ENCODE data around the gene PLXNC1.

PLXNC1 gene

DNA sequence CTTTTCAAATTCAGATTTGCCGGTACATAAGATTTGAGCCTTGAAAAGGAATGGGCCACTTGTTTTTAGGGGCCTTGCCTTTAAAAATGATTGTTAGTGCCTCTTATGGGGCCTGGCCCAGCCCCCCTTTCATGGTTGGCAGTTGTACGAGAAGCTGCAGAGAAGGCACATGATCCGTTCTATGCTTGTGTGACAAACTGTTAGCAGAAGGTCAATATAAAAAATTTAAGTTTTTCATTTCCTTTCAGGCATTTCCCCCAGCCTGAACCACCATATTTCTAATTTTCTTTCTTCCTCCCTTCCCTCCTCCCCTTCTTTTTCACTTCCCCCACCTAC, 119.1 kb downstream of the PLXNC1 start:
- DNase-seq: no peak

DNA sequence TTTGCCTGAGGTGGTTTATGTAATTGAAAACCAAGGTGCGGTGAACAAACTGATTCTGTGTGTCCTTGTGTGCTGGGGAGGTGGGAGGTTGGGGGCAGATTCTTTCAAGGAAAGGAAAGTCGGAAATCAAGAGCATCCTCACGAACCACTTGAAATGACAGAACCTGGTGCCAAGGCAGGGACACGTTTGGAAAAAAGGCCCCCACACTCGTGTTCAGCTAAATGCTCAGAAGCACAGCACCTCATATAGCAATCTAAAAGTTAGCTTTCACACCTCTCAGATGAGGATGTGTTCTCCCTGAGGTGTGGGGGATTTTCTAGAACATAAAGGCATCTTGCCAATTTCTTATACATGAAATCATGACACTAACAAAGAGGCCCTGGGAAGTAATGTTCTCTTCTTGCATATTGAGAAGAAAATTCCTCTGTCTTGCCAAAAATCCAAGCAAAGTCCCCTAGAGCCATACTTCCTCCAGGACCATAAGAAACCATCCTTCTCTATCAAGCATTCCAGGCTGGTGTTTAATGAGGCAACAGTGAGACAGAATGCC, 119.6 kb downstream of the PLXNC1 start:
- no peak for DNase-seq

DNA sequence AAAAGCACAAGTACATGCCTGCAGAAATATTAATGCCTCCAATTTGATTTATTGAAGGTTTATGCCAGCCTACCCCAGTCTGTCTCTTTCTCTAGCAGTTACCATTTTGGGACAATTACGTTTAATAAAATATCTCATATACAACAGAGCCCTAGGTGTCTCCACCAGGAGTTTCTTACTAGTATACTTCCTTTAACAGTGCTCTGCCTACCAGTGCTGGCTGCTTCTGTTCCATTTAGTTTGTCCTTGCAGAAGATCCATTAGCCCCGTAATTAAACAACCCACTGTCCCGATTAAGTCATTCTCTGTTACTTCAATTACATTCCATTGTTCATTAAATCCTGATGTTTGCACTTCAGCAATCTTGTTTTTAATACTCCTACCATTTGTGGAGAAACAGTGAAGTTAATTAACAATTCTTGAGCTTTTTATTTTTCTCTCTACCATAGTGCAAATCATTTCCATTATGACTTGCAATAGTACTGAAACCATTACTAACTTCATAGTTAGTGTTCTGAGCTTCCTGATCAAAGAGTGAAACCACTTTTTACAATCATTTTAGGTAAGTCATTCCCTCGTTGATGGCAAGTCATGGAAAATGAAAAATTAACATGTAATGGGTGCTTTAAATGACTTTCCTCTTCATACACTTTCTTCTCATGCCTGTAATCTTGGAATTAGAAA, 121.1 kb downstream of the PLXNC1 start:
- no peak for DNase-seq

DNA sequence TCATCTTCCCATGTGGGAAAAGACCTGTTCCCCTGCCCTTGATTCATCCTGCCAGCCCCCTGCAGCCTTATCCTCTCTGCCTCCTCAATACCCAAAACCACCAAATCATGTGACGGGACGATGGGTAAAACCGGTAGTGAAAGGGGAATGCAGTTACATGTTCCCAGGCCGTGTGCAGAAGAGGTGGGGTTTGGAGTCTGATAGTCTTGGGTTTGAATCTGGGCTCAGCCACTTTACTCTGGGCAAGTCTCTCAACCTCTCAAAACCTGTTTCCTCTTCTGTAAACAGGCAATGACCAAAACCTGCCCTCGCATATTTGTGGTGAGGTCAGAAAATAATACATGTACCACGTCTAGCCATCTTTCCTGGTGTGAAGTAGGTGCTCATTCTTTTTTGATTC, 123.0 kb downstream of the PLXNC1 start:
- no peak for DNase-seq

DNA sequence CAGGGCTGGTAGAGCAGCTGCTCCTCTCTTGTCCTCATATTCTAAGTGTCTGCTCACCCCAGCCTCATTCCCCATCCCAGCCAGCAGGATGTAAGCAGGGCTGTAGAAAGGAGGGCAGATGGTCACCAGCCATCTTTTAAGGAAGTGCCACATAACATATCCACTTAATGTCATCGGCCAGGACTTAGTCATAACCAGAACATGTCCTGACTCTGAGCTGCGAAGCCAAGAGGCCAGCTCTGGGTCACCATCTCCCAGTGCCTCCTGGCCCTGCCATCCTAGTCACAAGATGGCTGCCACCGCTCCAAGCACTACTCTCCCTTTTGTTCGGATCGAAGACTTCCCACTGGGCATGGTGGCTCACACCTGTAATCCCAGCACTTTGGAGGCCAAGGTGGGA, 123.9 kb downstream of the PLXNC1 start:
- no peak for DNase-seq

DNA sequence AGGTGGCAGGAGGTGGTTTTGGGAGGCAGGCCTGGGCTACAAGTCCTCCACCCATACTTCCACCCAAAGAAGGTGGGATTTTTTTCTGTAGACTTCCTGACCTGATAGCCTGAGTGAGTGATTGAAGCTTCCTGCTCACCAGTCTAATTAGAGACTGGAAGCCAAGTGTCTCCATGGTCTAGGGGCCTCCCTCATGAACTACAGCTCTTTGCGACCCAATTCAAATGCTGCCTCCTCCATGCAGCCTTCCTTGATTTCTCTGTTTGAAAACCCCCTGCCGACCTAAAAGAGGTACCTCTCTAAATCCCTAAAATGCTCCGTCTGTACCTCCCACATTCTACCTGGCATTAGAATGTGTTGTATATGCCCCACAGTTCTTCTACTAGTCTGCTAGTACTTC, 124.9 kb downstream of the PLXNC1 start:
- DNase-seq: no peak

DNA sequence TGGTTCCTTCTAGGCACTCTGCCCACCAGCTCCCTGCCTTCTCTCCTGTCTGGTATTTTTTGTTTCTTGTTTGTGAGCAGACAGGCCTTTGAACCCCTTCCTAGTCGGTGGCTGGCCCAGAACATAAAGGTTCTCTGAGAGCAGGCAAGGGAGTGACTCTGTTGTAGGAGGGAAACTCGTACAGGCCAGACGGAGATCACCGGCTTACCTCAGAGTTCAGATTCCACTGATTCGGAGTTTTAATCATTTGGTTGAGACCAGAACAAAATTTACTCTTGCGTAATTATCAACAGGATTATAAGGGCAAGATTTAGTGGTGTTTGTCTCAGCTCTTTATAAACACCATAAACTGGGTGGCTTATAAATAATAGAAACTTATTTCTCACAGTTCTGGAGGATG, 128.3 kb downstream of the PLXNC1 start:
- no peak for DNase-seq

DNA sequence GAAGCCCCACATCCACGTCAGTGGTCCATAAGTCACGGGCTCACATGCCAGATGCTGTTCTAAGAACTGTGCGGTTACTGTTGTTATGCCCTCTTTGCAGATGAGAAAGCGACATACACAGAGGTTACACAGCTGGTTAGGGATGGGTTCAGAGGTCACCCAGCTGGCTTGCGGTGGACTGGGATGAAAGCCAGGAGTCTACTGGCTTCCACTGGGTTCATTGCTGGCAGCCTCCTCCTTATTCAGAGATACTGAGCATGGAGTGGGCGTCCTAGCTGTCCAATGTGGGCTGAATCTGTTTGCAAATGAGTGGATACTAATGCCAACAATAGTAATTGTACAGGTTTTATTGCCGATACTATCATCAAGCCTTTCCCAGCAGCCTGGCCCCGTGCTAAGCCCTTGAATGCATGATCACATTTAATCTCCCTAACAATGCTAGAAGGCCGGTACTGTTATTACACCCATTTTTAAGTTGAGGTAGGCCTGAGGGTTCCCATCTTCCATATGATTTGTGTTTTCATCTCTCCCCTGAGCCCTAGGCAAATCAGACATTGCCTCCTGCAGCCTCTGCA, 129.1 kb downstream of the PLXNC1 start:
- DNase-seq: no peak

DNA sequence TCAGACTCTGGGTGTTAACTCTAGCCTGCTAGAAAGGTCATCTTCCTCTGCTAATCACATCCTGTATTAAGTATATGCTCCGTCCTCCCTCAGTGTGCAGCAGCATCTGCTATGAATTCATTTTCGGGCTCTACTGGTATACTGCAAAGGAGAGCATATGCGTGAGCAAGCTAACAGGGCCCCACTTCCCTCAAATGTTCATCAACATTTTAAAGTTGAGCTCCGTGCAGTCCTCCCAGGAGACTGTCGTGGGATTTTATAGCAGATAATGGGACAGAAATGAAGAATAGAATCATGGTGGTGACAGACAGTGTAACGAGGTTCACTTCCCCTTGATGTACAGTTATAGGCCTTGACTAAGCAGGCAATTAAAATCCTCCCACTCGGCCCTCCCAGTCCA, 131.7 kb downstream of the PLXNC1 start:
- DNase-seq: no peak

DNA sequence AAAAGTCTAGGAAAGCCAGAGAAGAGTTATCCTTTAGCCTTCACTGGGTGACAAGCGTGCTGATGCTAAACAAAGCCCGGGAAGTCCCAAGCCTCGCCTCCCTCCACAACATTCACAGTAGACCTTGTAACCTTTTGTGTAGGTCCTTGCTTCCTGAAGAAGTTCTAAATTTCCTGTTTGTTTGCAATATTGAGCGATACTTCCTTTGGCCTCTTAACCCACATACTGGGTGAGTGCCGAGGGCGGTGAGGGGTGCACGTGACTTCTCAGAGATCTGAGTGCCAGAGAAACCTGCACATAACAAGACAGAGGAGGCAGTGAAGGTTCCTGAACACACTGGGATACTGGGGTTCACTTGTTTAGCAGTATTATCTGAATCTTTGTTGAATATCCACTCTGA, 134.3 kb downstream of the PLXNC1 start:
- no peak for DNase-seq

DNA sequence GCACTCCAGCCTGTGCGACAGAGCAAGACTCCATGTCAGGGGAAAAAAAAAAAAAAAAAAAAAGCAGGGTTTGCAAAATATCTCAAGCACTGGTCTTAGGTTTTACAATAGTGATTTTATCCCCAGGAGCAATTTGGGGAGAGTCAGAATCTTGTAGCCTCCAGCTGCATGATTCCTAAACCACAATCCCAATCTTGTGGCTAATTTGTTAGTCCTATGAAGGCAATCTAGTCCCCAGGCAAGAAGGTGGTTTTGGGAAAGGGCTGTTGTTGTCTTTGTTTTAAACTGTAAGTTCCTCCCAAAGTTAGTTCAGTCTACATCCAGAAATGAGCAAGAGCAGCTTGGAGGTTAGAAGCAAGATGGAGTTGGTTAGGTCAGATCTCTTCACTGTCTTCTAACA, 135.7 kb downstream of the PLXNC1 start:
- no peak for DNase-seq

DNA sequence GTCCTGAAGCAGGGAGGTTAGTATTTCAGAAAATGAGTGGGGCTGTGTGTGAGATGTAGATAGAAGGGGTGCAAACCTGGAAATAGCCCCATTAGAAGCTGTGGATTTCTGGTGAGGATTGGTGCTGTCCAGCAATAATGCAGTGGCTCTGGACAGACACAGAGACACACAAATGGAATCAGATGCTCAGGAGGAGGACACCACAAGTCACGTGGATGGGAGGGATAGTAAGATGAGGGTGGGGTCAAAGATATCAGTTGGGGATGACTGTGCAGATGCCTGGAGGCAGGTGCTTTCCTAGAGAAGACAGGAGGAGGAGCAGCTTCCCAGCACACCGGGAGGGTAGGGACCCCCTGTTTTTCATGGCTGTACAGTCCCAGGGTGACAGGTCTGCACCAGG, 136.5 kb downstream of the PLXNC1 start:
- DNase-seq: no peak

DNA sequence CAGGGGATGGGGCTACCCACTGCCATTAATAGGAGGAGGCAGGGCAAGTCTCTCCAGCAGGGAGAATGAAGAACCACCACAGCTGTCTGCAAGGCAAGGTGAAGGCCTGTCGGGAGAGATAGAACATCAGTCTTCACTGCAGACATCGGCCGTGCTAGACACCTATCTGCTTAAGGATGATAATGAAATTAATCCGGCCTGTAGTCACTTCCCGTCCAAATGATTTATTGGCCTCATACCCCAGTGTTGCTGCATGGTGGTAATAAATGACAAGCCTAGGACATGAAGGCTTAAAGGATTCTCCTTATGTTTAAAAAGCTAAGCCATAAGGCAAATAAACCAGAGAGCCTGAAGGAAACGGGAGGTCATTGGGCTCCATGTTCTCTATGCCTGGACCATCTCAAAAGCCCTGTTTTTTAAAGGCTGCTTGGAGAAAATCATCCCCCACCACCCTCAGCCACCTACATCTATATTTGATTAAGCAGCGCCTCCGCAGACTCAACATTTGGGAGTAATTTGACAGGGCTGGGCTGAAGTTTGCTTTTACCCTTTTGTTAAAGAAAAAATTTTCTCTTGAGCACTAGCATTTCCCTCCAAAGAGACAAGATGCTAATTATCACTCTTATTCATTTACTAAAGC, 137.7 kb downstream of the PLXNC1 start:
- no peak for DNase-seq

DNA sequence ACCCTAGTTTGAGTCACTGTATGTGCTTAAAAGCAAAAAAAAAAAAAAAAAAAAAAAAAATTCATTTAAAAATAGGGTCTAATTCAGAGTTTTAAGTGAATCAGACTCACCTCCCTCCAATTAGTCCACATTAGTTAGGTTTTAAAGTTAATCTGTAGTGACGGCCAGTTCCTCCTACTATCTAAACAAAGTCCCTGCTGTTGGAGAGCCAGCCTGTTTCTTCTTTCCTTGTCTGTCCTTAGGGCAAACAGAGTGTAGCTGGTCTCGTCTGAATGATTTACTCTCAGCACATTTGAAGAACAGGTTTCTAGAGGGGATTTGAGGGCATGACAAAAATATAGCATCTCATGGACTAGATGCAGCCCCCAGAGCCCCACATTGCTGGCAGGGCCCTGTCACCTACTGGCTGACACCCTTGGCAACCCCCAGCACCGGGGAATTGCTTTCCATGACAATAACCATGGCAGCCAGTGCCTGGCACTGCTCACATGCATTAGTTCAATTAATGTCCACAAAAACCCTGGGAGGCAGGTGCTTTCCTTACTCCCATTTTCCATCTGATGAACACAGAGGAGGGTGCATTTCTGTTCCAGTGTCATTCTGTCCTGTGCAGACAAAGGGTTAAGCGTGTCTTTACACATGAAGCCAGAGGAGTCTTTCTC, 138.3 kb downstream of the PLXNC1 start:
- DNase-seq: no peak

DNA sequence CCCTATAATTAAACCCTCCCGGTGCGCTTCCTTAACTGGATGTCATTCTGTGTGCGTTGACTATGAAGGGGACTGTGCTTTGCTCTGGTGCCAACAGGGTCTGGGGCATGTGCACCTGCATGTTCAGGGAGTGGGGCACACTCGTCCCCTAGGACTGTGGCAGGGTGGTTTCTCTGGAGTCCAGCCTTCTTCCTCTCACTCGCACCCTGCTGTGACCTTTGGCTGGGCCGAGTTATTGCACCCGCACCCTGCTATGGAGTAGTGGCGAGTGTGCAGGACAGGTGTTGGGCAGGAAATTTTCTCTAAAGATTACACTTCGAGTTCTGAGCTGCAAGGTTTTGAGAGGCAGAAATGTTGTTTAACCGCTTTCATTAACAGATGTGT, 138.9 kb downstream of the PLXNC1 start:
- DNase-seq: no peak

DNA sequence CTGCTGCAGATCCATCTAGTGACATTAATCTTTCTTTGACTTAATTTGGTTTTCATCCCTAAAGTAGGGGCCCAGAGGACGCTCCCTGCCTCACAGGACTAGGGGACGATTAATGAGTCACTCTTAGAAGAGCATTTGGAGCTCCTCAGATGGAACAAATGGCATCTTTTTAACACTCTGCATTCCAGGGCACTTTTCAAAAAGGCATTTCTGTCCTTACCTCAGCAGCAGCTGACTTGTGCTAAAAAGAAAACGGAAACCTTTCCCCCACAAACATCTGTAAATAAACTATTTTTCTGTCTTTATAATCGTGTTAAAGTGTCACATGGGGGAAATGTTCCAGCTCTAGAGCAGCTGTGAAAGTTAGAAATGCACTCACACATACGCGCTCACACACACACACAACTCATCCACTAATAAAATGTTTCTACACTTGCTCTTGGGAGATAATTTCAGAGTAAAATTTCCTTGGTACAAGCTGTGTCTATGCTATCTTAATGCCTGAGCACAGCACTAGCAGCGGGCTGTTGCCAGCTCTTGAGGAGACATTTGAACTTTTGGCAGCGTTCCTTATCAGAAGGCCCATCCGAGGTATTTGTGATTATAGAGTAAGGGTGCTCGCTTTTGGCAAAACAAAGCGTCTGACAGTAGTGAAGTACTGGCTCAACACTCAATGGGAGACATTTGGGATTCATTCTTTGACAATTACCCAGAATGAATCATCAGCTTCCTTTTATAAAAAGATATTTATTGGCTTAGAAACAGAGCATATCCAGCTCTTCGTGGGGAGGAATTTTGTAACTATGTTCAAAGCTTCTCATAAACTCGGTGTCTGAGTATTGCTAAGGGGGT, 141.3 kb downstream of the PLXNC1 start:
- no peak for DNase-seq

DNA sequence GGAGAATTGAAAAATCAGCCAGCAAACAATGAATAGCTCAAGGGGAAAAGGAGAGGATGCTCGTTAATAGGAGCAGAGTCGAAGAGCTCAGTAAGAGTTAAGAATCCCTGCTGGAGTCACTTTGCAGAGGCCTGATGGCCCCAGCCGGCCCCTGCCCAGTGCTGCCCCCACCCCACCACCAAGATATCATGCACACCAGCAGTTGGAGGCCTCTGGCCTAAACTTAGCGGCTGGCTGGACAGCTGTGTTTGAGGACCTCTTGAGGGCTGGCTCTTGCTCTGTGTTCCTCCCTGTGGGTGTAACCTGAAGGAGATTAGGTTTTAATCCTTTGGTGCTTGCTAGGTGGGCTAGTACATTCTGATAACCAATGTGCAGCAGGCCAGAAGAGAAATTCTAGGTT, 142.0 kb downstream of the PLXNC1 start:
- no peak for DNase-seq

DNA sequence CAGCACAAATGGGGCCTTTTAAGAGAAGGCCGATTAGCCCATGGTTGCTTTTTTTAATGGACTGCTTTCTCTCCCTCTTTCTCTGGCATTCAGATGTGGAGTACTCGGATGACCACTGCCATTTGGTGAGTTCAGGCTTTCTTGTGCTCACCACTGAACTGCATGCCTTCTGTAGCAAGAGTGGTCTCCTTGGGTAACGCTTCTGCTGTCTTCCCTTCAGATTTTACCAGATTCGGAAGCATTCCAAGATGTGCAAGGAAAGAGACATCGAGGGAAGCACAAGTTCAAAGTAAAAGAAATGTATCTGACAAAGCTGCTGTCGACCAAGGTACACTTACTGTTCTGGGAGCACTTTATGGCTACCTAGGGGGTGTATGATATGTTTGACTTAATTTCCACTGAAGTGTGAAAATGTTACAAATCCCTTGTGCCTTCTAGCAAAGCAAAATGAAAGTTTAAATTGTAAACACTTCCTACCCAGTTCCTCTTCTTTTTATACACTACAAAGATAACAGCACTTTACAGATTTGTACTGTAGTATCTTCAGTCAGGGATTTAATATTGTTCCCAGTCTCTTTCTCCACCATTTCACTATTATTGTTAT, 148.8 kb downstream of the PLXNC1 start:
- no peak for DNase-seq

DNA sequence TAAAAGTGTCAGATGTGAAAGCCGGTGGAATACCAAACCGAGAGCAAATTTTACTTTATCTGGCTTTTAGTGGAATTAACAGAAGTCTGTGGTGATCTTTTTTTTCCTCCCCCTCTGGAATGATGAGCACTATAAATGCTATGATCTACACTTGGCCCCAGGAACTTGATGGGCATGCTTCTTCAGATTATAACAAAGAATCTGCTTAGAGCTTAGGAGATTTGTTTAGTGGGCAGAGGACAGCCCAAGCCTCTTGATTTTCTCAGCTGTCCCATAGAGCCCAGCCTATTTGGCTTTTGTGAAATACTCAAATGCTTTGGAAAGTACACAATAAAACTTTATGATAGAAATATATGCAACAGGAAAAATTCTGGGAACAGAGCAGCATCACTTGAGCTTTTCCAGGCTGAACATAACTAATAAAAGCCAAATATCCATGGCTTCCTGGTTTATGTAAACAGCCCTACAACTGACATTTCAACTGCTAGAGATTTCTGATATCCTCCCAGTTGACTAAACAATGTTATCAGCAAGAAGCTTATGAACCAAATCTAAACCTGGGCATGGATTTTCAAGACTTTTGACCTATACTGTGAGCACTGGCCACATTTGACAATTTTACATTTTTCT, 149.6 kb downstream of the PLXNC1 start:
- DNase-seq: no peak

DNA sequence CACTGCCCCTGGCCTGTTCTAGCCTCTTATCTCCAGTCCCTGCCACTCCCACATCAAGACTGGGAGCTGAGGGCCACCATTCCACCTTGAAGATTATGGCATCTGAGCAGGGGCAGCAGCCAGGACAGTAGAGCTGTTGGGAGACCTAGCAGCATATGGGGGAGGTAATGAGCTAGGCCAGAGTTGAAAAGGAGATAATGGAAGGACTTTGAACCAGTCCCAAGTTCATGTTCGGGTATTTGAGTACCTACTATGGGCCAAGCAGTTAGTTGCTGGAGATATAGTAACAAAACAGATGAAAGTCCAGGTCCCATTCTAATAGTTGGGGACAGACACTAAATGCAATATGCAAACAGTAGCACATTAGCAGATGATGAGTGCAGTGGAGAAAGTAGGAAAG, 151.5 kb downstream of the PLXNC1 start:
- DNase-seq: no peak

DNA sequence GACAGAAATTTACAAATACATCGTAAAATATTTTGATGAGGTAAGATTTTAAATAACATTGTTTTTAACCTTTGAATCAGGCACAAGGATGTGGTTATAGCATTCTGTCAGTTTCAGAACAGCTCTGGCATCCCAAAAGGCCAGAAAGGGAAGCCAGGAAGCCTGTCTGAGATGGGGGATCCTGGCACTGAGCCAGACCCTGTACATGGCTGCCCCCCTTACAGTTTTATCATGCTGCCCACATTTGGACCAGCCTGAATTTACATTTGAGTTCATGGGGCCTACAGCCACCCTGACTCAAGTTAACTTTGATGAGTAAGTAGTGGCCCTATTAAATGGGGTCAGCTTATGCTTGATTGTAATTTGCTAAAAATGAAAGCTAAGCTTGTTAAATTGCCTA, 155.6 kb downstream of the PLXNC1 start:
- DNase-seq: no peak

DNA sequence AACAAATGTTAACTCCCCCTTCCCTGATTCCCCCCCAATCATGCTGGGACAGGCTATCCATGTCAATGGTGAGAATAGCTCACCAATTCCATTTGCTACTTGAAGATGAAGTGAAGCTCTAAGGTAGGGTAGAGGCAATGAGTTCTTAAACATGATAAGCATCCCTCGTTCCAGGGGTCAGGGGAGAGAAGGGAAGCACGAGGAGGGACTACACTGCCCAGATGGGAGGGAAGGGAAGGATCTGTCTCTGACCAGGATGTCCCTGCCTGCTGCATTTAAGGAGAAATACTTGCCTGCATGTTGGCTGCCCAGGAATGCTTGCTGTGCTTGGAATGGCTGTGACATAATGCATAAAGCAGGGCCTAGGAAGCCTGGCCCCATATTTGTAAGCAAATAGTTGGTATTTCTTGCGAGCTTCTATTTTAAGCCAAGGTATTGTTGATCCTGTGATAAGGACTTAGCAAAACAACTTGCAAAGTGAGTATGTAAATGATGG, 156.2 kb downstream of the PLXNC1 start:
- no peak for DNase-seq
